IPS-18c (cell line): ENCODE data around the gene NPY4R2.
"Not testable (repeated sequence)": the region's sequence is repeated elsewhere in the genome, so short reads cannot be mapped to it uniquely, and the experiment has no call there.

Source experiments
- H3K4me3 ChIP-seq: 2 replicates; pipeline ENCODE4 v1.7.0; 2013; ENCODE audit warnings: low read depth, mild to moderate bottlenecking, low read length, moderate library complexity; ENCODE audit not compliant: insufficient read depth
- H3K9me3 ChIP-seq: one replicate; pipeline ENCODE4 v1.6.1; 2013; ENCODE audit warnings: mild to moderate bottlenecking, low read length, moderate library complexity; ENCODE audit not compliant: control insufficient read depth, insufficient read depth

The NPY4R2 gene

DNA sequence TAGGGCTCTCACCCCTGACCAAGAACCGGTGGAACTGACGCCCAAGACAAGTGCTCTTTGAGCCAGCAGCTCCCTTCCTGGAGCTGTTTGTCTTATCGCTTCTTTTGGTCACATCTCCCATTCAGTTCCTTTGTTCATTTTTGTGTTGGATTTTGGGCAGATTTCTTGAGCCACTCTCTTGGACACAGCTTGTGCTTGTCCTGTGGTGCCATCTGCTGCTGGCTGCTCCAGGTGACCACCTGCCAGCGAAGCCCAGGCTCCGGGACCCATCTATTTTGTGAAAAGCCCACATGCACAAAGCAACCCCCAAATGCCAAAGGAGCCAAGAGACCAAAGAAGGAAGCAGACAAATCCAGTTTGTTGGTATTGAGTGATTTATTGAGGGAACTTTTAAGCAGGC, 6.2 kb downstream of the NPY4R2 start:
- not testable (repeated sequence) for H3K4me3 ChIP-seq, H3K9me3 ChIP-seq

DNA sequence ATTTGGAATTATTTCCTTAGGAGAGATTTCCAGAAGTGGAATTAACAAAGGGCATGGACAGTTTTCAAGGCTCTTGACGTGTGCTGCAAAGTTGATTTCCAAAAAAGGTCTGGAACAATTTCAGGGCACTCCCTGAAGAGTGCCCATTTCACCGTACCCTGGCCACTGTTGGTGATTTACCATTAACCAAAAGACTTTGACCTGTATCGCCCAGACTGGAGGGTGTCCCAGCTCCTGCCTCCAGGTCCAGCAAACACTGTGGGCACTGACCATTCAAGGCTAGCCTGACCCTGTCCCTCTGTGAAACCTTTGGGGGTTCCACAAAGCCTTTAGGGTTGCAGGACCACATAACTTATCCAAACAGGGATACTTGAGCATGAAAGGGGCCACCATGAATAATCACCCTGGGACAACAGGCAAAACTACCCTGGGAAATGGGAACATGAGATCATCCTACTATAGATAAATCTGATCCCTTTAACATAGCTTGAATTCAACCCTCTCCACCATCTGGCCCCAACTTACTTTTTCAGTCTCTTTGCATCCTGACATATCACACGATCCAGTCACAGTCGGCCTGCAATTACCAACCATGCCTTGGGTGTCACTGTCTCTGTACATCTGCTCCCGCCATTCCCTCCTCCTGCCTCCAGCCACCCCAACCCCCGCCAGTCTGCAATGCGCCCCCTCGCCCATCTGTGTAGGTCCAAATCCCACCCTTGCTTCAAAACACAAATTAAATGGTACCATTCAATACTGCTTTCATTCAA, 8.9 kb downstream of the NPY4R2 start:
- H3K9me3 ChIP-seq, H3K4me3 ChIP-seq: not testable (repeated sequence)

DNA sequence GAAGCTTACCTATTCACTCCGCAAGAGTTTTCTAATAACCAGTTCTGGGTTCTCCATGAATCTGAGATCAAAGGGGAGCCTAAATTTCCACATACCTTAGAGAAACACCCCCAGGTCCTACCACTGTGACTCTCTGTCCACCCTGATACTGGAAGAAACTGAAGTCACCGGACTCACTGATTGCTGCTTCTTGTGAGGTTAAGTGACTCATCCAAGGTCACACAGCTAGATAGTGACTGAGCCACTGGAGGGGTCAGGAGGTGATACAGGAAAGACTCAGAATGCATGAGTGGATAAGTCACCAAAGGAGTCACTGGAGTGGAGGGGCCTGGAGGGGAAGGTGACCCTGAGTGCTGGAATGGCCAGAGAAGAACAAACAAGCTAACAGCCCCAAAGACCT, 9.8 kb downstream of the NPY4R2 start:
- not testable (repeated sequence) for H3K9me3 ChIP-seq, H3K4me3 ChIP-seq

DNA sequence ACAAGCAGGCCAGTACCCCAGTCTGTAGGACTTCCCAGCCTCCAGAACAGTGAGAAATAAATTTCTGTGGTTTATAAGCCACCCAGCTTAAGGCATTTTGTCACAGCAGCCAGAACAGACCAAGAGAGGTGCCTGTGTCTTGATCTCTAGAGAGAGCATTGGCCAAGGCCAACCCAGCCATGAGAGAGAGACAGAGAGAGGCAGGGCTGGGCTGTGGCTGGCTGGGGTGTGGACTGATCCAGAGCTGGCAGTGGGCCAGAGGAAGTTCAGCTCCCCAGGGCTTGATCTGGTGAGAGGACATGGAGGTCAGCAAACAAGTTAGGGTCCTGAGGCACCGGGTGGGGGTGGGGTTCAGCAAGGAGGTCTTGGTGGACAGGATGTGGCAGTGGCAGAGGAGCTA, 14.4 kb downstream of the NPY4R2 start:
- not testable (repeated sequence) for H3K9me3 ChIP-seq, H3K4me3 ChIP-seq

DNA sequence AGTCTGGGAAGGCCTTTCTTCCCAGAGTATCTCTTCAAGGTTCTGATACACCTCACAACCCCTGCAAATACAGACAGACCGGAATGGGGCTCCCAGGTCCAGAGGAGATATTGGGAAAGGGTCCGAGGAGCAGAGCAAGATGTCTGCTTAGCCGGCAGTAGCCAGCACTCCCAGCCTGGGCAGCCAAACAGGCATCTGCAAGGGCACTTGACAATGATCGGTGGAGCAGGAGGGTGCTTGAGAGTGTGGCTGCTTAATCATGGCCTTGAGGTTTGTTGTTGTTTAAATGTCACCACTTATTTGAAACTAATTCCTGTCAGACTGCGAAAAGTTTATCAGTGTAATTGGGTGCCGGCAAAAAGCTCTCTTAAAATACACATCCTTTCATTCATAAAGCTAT, 15.0 kb downstream of the NPY4R2 start:
- not testable (repeated sequence) for H3K4me3 ChIP-seq

DNA sequence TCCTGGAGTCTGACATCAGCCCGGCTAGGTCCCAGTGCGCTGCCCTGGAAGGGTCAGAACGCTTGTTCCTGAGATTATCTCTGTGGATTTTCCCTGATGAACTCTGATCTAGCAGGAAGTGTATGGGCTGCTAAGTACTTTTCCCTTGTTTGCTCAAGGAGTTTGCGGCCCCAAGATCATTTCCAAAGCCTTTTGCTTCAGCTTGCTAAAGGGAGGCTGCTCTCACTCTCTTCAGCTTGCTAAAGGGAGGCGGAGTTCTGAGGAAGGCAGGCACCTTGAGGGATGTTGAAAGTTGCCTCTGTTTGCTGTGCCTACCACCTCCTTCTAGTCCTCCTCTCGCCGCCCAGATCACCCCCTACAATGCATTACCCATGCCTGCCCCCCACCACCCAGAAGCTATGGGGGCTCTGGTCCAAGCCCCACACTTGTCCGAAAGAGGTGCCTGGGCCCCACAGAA, 18.3 kb downstream of the NPY4R2 start:
- H3K4me3 ChIP-seq, H3K9me3 ChIP-seq: not testable (repeated sequence)

More for the DNA sequence above, 15.0 kb downstream of the NPY4R2 start:
- H3K9me3 ChIP-seq: not testable (repeated sequence)

DNA sequence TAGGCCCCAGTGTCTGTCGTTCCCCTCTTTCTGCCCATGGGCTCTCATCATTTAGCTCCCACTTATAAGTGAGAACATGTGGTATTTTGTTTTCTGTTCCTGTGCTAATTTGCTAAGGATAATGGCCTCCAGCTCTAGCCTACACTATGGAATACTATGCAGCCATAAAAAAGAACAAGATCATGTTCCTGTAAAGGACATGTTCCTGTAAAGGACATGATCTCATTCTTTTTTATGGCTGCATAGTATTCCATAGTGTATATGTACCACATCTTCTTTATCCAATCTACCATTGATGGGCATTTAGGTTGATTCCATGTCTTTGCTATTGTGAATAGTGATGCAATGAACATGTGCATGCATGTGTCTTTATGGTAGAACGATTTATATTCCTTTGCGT, 19.2 kb downstream of the NPY4R2 start:
- not testable (repeated sequence) for H3K4me3 ChIP-seq, H3K9me3 ChIP-seq

DNA sequence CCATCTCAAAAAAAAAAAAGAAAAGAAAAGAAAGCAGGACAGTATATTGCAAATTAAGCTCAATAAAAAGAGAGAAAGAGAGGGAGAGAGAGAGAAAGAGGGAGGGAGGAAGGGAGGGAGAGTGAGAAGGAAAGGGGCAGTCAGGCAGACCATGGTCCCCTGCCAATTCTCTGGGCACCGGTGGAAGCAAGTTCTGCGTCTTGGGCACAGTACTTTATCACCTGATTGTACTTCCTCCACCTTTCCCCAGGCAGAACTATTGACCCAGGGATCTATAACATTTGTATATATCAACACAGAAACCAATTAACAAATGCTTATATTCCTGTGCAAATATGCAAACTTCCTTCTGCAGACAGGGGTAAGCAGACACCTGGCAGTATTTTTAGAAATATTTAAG, 22.4 kb downstream of the NPY4R2 start:
- not testable (repeated sequence) for H3K4me3 ChIP-seq, H3K9me3 ChIP-seq

DNA sequence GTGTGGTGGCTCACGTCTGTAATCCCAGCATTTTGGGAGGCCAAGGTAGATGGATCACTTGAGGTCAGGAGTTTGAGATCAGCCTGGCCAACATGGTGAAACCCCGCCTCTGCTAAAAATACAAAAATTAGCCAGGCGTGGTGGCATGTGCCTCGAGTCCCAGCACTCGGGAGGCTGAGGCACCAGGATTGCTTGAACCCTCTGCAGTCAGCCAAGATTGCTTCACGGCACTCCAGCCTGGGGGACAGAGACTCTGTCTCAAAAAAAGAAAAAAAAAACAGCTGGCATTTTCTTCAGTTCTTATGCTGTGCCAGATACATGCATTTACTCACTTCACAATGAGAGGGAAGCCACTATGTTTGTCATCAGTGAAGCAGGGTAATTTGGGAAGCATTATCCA, 22.9 kb downstream of the NPY4R2 start:
- not testable (repeated sequence) for H3K4me3 ChIP-seq, H3K9me3 ChIP-seq

DNA sequence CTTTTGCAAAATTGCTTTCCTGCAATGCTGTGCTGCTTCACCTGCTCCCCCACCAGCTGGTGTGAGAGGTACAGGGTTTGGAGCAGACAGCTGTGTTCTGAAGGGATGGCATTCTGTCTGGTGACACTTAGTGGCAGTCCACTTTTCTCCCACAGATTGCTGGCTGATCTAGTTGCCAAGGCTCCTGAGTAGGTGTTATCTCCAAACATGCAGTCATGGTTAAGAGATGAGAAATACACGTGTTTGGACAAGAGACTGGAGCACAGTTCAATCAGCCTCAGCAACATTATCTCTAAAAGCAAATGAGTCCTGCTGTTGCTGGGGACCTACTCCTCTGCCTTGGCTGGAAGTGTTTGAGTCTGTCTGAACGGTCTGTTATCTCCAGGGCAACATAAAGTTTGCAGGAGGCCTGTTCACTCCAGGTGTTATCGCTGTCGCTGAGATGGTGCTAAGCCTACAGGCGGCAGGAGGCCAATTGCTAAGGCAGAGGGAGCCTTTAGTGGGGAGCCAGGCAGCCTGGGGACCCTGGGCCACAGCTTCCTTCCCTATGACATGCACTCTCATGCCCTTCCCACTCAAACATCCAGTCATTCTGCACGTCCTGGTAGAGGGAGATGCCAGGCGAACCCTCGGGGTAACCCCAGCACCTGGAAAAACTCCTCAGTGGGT, 24.0 kb downstream of the NPY4R2 start:
- not testable (repeated sequence) for H3K4me3 ChIP-seq, H3K9me3 ChIP-seq

DNA sequence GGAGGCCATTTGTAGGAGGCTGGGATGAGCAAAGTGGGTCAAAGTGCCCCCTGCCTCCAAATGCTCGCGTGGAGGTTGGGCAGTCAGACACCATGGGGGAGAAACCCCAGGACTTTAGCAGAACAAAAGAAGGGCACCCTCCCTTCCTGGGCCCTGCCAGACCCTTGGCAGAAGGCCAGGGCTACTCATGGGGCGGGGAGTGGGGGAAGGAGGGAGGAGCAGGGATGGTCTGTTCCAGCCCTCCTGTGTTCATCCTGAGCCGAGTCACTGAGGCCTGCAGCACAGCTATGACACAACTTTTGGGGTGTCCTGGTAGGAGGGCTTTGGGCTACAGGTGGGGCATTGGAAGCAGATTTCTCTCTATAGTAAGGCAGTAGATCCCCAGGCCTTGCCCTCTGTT, 24.9 kb downstream of the NPY4R2 start:
- not testable (repeated sequence) for H3K4me3 ChIP-seq, H3K9me3 ChIP-seq

DNA sequence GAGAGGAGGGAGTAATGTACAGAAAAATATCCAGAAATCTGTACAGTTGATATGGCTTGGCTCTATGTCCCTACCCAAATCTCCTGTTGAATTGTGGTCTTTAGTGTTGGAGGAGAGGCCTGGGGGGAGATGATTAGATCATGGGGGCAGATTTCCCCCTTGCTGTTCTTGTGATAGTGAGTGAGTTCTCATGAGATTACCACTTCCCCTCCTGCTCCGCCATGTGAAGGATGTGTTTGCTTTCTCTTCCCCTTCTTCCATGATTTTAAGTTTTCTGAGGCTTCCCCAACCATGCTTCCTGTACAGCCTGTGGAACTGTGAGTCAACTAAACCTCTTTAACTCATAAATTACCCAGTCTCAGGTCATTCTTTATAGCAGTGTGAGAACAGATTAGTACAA, 29.0 kb downstream of the NPY4R2 start:
- H3K4me3 ChIP-seq, H3K9me3 ChIP-seq: not testable (repeated sequence)

DNA sequence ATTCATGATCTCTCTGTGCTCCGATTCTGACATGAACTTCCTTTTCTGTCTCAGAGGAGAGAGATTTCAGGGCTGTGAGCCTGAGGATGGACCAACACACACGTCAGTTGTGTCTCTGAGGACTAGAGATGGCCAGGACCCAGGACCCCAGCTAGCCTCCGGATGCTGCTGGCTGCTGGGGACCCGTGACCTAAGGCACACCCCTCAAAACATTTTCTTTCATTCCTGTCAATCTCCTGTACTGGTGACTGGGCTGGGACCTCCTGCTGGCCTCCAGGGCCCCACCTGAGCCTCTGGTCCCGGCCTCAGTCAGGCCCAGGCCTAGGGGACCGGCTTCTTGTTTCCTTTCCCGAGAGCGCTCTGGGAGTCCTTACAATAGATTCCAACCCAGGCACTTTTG, 38.7 kb downstream of the NPY4R2 start:
- H3K9me3 ChIP-seq, H3K4me3 ChIP-seq: not testable (repeated sequence)

DNA sequence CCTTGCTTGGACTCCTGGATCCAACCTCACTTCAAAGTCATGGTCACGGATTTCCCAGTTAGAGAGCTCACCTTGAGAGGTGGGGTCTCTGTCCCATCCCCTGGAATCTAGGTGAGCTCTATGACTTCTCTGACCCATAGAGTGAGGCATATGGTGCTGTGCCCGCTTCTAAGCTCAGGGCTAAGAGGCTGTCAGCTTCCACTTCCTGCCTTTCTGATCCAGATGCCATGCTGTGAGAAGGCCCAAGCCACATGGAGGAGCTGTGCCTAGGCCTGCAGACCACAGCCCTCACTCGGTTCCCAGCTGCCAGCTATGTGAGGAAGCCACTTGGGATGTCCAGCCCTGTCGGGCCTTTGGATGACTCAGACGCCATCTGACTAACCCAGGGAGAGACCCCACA, 41.2 kb downstream of the NPY4R2 start:
- H3K4me3 ChIP-seq, H3K9me3 ChIP-seq: not testable (repeated sequence)

DNA sequence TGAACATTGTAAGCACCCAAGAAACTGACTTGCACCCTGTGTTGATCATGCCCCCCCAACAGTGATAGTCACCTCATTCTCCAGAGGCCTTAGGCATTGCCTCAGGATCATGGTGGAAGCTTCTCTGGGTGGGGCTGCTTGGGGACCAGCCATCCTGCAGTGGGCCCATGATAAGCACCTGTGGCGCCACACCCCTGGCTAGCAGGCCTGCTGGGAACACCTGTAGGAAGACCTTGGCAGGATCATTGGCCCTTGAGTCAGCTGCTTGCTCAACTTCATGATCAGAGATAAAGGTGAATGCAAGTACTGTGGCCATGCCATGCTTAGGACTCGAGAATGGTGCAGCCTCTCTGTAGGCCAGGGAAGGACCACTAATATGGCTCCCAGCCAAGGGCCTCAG, 42.2 kb downstream of the NPY4R2 start:
- not testable (repeated sequence) for H3K4me3 ChIP-seq

DNA sequence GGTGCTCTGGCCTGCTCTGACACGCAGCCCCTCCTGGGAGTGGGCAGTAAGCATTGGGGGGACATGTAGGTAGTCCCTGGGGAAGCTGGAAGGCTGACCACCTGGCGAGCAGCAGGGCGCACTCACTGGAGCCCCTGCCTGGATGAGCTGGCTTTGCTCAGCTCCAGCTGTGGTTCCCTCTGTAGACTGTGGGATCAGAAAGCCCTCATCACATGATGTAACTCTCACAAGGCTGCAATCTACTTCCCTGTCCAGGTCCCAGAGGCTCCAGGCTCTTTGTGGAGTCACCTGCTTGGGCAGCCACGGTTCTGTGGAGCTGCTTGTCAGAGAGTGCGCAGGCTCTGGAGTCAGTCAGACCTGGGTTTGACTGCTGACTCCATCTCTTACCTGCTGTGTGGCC, 44.3 kb downstream of the NPY4R2 start:
- H3K4me3 ChIP-seq, H3K9me3 ChIP-seq: not testable (repeated sequence)

More for the DNA sequence above, 42.2 kb downstream of the NPY4R2 start:
- not testable (repeated sequence) for H3K9me3 ChIP-seq

DNA sequence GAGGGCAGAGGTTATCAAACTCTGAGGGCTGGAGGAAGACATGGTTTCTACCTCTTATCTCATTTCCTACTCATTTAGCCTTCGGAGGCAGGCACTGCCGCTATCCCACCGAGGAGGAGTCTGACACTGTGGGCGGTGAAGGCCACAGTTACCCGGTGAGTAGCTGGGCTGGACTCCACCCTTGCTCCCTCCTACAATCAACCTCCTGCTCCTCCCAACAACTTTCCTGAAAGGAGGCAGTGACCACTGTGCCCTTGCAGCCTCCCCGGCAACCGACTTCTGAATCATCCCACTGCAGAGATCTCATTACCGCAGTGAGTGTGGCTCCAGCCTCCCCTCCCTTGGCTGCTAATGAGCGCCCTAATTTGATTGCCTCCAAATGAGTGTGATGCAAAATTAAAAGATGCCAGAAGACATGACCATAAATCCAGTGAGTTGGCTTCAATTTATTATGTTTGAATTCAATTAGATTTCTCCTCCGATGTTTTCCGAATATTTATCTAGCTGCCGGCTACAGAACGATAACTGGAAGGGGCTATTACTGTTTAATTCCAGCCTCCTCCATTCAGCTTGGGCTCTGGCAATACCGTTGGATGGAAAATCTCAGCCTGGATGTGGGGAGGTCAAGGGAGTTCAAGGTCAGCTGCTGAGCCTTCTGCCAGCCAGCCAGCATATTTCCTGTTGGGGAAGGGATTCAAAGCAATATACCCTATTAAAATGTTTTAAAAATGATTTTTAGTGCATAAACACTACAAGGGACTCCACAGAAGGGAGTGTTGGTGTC, 46.0 kb downstream of the NPY4R2 start:
- not testable (repeated sequence) for H3K4me3 ChIP-seq, H3K9me3 ChIP-seq

DNA sequence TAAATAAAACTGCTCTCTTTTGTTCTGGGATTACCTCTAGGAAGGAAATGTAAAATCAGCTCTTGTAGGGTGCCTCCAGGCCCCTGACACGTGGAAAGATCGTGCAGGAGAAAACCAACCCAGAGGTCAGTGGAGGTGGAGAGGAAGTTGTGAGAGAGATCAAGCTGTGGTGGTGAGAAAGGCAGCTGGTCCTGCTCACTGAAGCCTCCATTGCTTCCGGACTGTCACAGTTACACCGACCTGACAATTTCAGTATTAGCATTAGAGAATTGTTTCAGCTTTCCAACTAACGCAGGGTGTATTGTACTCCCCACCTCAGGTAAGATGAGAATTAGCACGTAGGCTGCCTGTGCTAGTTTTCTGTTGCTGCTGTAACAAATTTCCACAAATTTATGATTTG, 50.5 kb downstream of the NPY4R2 start:
- not testable (repeated sequence) for H3K4me3 ChIP-seq, H3K9me3 ChIP-seq
